Mononuclear cell (primary cell): ENCODE measurements around the gene RERE. TPM values are rescaled to one million over a fixed set of nuclear protein-coding genes. Genes with fewer than 3 reads are reported as not detected.
"Not testable (repeated sequence)": the region's sequence is repeated elsewhere in the genome, so short reads cannot be mapped to it uniquely, and the experiment has no call there.

Experiments
- H3K27me3 ChIP-seq: 2 replicates; pipeline ENCODE4 v1.6.0; 2011; ENCODE audit warnings: low read length, control low read depth; ENCODE audit not compliant: insufficient read depth
- H3K4me1 ChIP-seq: 2 replicates; pipeline ENCODE4 v1.5.1; 2011; ENCODE audit warnings: mild to moderate bottlenecking, low read length, control low read depth; ENCODE audit not compliant: insufficient read depth
- H3K4me3 ChIP-seq: 2 replicates; pipeline ENCODE4 v1.5.1; 2011; ENCODE audit warnings: mild to moderate bottlenecking, low read length, moderate library complexity
- H3K9me3 ChIP-seq: 2 replicates; pipeline ENCODE4 v1.5.1; 2011; ENCODE audit warnings: low read depth, mild to moderate bottlenecking, control low read depth, low read length
- total RNA-seq: library from RNA; depleted of rRNA; stranded (reverse); fragments of >200 nt; gene quantifications from one replicate; pipeline ENCODE4 v1.2.3, GENCODE V29; 2012

Gene RERE
- total RNA-seq, 1 donor = 60.7 TPM

GRCh38 chr1:8641377-8641997, 176.0 kb downstream of the RERE start:
- Histone ChIP-seq H3K9me3 (no peaks in the 10 kb centered on the region), H3K4me1 (peaks cover 4% of the 10 kb centered on the region), H3K27me3 (no peaks in the 10 kb centered on the region), H3K4me3 (no peak overlapping the region)

GRCh38 chr1:8640950-8641349, 176.5 kb downstream of the RERE start:
- peaks cover 4% of the 10 kb centered on the region for H3K4me1 ChIP-seq
- H3K4me3 ChIP-seq = no peak overlapping the region
- no peaks in the 10 kb centered on the region for H3K9me3 ChIP-seq
- no peaks in the 10 kb centered on the region for H3K27me3 ChIP-seq

- Histone ChIP-seq H3K27me3 (no peaks in the 10 kb centered on the region), H3K9me3 (no peaks in the 10 kb centered on the region), H3K4me3 (no peak overlapping the region), H3K4me1 (peaks cover 4% of the 10 kb centered on the region)
Measured at GRCh38 chr1:8639148-8639547, 178.3 kb downstream of the RERE start.

- Histone ChIP-seq H3K4me3 (no peak overlapping the region), H3K4me1 (peaks cover 17% of the 10 kb centered on the region), H3K27me3 (no peaks in the 10 kb centered on the region), H3K9me3 (no peaks in the 10 kb centered on the region)
Measured at GRCh38 chr1:8633741-8634501, 183.5 kb downstream of the RERE start.

GRCh38 chr1:8632102-8632501, 185.3 kb downstream of the RERE start:
- H3K4me1 ChIP-seq = peaks cover 24% of the 10 kb centered on the region
- no peaks in the 10 kb centered on the region for H3K27me3 ChIP-seq
- H3K4me3 ChIP-seq = no peak overlapping the region
- H3K9me3 ChIP-seq = no peaks in the 10 kb centered on the region

- no peak overlapping the region for H3K4me3 ChIP-seq
- H3K9me3 ChIP-seq = no peaks in the 10 kb centered on the region
- no peaks in the 10 kb centered on the region for H3K27me3 ChIP-seq
- peaks cover 29% of the 10 kb centered on the region for H3K4me1 ChIP-seq
Measured at GRCh38 chr1:8631163-8631562, 186.3 kb downstream of the RERE start.

- Histone ChIP-seq H3K4me3 (no peak overlapping the region), H3K4me1 (peaks cover 42% of the 10 kb centered on the region), H3K9me3 (no peaks in the 10 kb centered on the region), H3K27me3 (no peaks in the 10 kb centered on the region)
Measured at GRCh38 chr1:8629241-8630091, 188.0 kb downstream of the RERE start.

GRCh38 chr1:8628606-8629005, 188.8 kb downstream of the RERE start:
- Histone ChIP-seq H3K4me1 (peaks cover 48% of the 10 kb centered on the region), H3K4me3 (no peak overlapping the region), H3K9me3 (no peaks in the 10 kb centered on the region), H3K27me3 (no peaks in the 10 kb centered on the region)

GRCh38 chr1:8627728-8628127, 189.7 kb downstream of the RERE start:
- no peak overlapping the region for H3K4me3 ChIP-seq
- no peaks in the 10 kb centered on the region for H3K27me3 ChIP-seq
- H3K4me1 ChIP-seq = peaks cover 57% of the 10 kb centered on the region
- no peaks in the 10 kb centered on the region for H3K9me3 ChIP-seq

- H3K4me1 ChIP-seq = peaks cover 67% of the 10 kb centered on the region
- no peaks in the 10 kb centered on the region for H3K9me3 ChIP-seq
- H3K4me3 ChIP-seq = no peak overlapping the region
- no peaks in the 10 kb centered on the region for H3K27me3 ChIP-seq
Measured at GRCh38 chr1:8625981-8626898, 191.2 kb downstream of the RERE start.

GRCh38 chr1:8625491-8625890, 191.9 kb downstream of the RERE start:
- no peaks in the 10 kb centered on the region for H3K27me3 ChIP-seq
- no peak overlapping the region for H3K4me3 ChIP-seq
- no peaks in the 10 kb centered on the region for H3K9me3 ChIP-seq
- H3K4me1 ChIP-seq = peaks cover 70% of the 10 kb centered on the region

- not testable (repeated sequence) for H3K9me3 ChIP-seq, H3K27me3 ChIP-seq, H3K4me3 ChIP-seq
- H3K4me1 ChIP-seq = peaks cover 52% of the 10 kb centered on the region
Measured at GRCh38 chr1:8623651-8624192, 193.7 kb downstream of the RERE start.

GRCh38 chr1:8621785-8622348, 195.6 kb downstream of the RERE start:
- peaks cover 47% of the 10 kb centered on the region for H3K4me1 ChIP-seq
- H3K4me3 ChIP-seq, H3K27me3 ChIP-seq, H3K9me3 ChIP-seq: not testable (repeated sequence)

- not testable (repeated sequence) for H3K27me3 ChIP-seq
- H3K4me1 ChIP-seq = peaks cover 42% of the 10 kb centered on the region
Measured at GRCh38 chr1:8621034-8621582, 196.3 kb downstream of the RERE start.

More at GRCh38 chr1:8621034-8621582, 196.3 kb downstream of the RERE start:
- not testable (repeated sequence) for H3K4me3 ChIP-seq, H3K9me3 ChIP-seq
